ENCODE measurements around the gene LDHB.

GRCh38 chr12:21614506-21614905 lies 43.1 kb downstream of the LDHB start:
- no peak for TF ChIP-seq CTCF (conservative IDR thresholded peaks at IDR 0.05; ENCODE audit: low read depth, low read length)
- no peak for TF ChIP-seq EZH2 (IDR thresholded peaks at IDR 0.05; ENCODE audit: low read length, unreplicated experiment)
- no peak for TF ChIP-seq EZH2phosphoT487 (IDR thresholded peaks at IDR 0.05; ENCODE audit: borderline replicate concordance, low read length)
